ENCODE results near the gene MTCH2. TPM values are rescaled to one million over a fixed set of nuclear protein-coding genes. Genes with fewer than 3 reads are reported as not detected.

The MTCH2 gene
- total RNA-seq, 1 experiment from 2014 or later: 160 TPM

- no peak overlapping the region for H3K4me3 Mint-ChIP-seq
- POLR2A ChIA-PET: interaction anchor here (0.7 kb wide), 2 partner anchors 29 to 32 kb away, joined by 6 to 10 read pairs; no protein-coding TSS in a partner anchor
- ATAC-seq (no peak), DNase-seq (ENCODE audit: low spot score) (no peak)
- no peaks in the 10 kb centered on the region for H3K4me1 Mint-ChIP-seq
- H3K36me3 Mint-ChIP-seq: no peaks in the 10 kb centered on the region
- H3K27me3 Mint-ChIP-seq (ENCODE audit: low read depth): no peaks in the 10 kb centered on the region; the same call in 1 of the 2 replicates
- H3K9me3 Mint-ChIP-seq: no peaks in the 10 kb centered on the region
- TF ChIP-seq TP53 (CRISPR knock-in tag; IDR thresholded peaks at IDR 0.05): no peak
- TF ChIP-seq ZNF423 (CRISPR knock-in tag; IDR thresholded peaks at IDR 0.05): no peak
- no peak for TF ChIP-seq ZNF232 (CRISPR knock-in tag; IDR thresholded peaks at IDR 0.05)
- TF ChIP-seq PRDM15 (CRISPR knock-in tag; IDR thresholded peaks at IDR 0.05): no peak
- TF ChIP-seq SP1 (CRISPR knock-in tag; conservative IDR thresholded peaks at IDR 0.05): no peak
- no peak for TF ChIP-seq FOXP4 (CRISPR knock-in tag; IDR thresholded peaks at IDR 0.05)
- no peak for TF ChIP-seq ZBTB21 (CRISPR knock-in tag; IDR thresholded peaks at IDR 0.05; ENCODE audit: borderline replicate concordance)
- no peak for TF ChIP-seq GTF2I (CRISPR knock-in tag; conservative IDR thresholded peaks at IDR 0.05)
- no peak for TF ChIP-seq OVOL2 (CRISPR knock-in tag; IDR thresholded peaks at IDR 0.05; ENCODE audit: borderline replicate concordance)
- no peak for TF ChIP-seq TEAD1 (CRISPR knock-in tag; IDR thresholded peaks at IDR 0.05)
- no peak for TF ChIP-seq MAX (CRISPR knock-in tag; IDR thresholded peaks at IDR 0.05)
- TF ChIP-seq ATF1 (CRISPR knock-in tag; IDR thresholded peaks at IDR 0.05): no peak
- TF ChIP-seq MYBL2 (CRISPR knock-in tag; IDR thresholded peaks at IDR 0.05): no peak
- no peak for TF ChIP-seq KAT7 (CRISPR knock-in tag; IDR thresholded peaks at IDR 0.05; ENCODE audit: borderline replicate concordance)
- TF ChIP-seq AR (CRISPR knock-in tag; IDR thresholded peaks at IDR 0.05): no peak
- TF ChIP-seq ZNF263 (CRISPR knock-in tag; IDR thresholded peaks at IDR 0.05; ENCODE audit: low read depth): no peak
- TF ChIP-seq ETV6 (CRISPR knock-in tag; IDR thresholded peaks at IDR 0.05): no peak
- TF ChIP-seq E2F5 (CRISPR knock-in tag; IDR thresholded peaks at IDR 0.05): no peak
- no peak for TF ChIP-seq FOXK1 (CRISPR knock-in tag; IDR thresholded peaks at IDR 0.05)
- no peak for TF ChIP-seq ZNF532 (CRISPR knock-in tag; IDR thresholded peaks at IDR 0.05; ENCODE audit: borderline replicate concordance)
- H3K27ac Mint-ChIP-seq: no peak overlapping the region
- CTCF ChIA-PET: interaction anchor here (0.6 kb wide), 1 partner anchor 365 kb away, joined by 3 read pairs; no protein-coding TSS in a partner anchor
These were observed 32.7 kb downstream of the MTCH2 start for GRCh38 chr11:47609675-47610074.

Data from WTC11 (cell line).